Stimulated activated naive B cell treated with anti-CD40 and anti-IgM and Interleukin-4, amounts not matched to agents 10 μg/mL and 1 μg/mL and 100 μg/mL, for 72 hours (primary cell): ENCODE data around the gene MYO15B.

ENCODE experiments used
- ATAC-seq, 2 donors: fragments of 150-1000 bp; cut with Tn5 transposase; replicated peaks; 2 replicates each; pipeline ENCODE4 v1.10.0; 2021; ENCODE audit warnings: moderate library complexity in 1 of 2
- DNase-seq: peaks from one replicate; pipeline ENCODE4 v3.0.0; 2021
- H3K27ac Mint-ChIP-seq: one replicate; pipeline ENCODE4 v1.8.0; 2022; ENCODE audit warnings: mild to moderate bottlenecking, mixed read lengths
- H3K27me3 Mint-ChIP-seq, 2 donors: one replicate each; pipeline ENCODE4 v1.8.0; 2022; ENCODE audit warnings: mixed read lengths in 2 of 2
- H3K36me3 Mint-ChIP-seq, 2 donors: one replicate each; pipeline ENCODE4 v1.8.0; 2022; ENCODE audit warnings: mixed read lengths in 2 of 2, mild to moderate bottlenecking in 1 of 2
- H3K4me1 Mint-ChIP-seq, 2 donors: one replicate each; pipeline ENCODE4 v1.8.0; 2022; ENCODE audit warnings: mixed read lengths in 2 of 2, mild to moderate bottlenecking in 1 of 2
- H3K4me3 Mint-ChIP-seq, 2 donors: one replicate each; pipeline ENCODE4 v1.8.0; 2022; ENCODE audit warnings: mild to moderate bottlenecking in 2 of 2, mixed read lengths in 2 of 2, moderate library complexity in 1 of 2
- H3K9me3 Mint-ChIP-seq, 2 donors: one replicate each; pipeline ENCODE4 v1.8.0; 2022; ENCODE audit warnings: mixed read lengths in 2 of 2, mild to moderate bottlenecking in 1 of 2

Gene MYO15B

GRCh38 chr17:75595284-75595919, 7.8 kb downstream of the MYO15B start:
- Mint-ChIP-seq H3K4me1 (peaks cover 8 to 12% of the 10 kb centered on the region in 2 donors), H3K4me3 (no peak overlapping the region), H3K27me3 (no peaks in the 10 kb centered on the region), H3K27ac (no peak overlapping the region), H3K36me3 (peaks cover 0 to 5% of the 10 kb centered on the region in 2 donors), H3K9me3 (no peaks in the 10 kb centered on the region)
- no peak for DNase-seq
- no peak for ATAC-seq

DNA sequence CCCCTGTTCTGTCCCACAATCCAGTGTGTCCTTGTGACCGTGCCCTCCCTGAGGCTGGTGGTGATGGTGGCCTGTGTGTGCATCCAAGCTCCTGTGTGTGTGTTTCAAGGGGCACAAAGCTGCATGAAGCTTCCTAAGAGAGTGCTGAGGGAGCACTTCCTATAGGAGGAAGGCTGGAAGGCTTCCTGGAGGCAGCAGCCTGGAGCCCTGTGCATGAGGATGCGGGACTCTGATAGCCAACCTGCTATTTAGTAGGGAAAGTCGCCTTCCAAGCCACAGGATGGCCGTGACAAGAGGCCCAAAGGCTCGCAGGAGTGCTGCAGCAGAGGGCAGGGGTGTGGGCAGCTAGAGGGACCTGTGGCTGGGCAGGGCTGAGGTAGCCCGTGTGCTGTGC, 8.3 kb downstream of the MYO15B start:
- H3K27me3 Mint-ChIP-seq = no peaks in the 10 kb centered on the region
- no peaks in the 10 kb centered on the region for H3K9me3 Mint-ChIP-seq
- no peak overlapping the region for H3K4me3 Mint-ChIP-seq
- peaks cover 6% of the 10 kb centered on the region in 2 donors for H3K4me1 Mint-ChIP-seq
- no peak overlapping the region for H3K27ac Mint-ChIP-seq
- peaks cover 0 to 3% of the 10 kb centered on the region in 2 donors for H3K36me3 Mint-ChIP-seq
- DNase-seq (no peak), ATAC-seq (no peak)

- H3K9me3 Mint-ChIP-seq = no peaks in the 10 kb centered on the region
- peaks cover under 1 to 4% of the 10 kb centered on the region in 2 donors for H3K4me1 Mint-ChIP-seq
- DNase-seq (no peak), ATAC-seq (no peak)
- no peak overlapping the region for H3K4me3 Mint-ChIP-seq
- no peak overlapping the region for H3K27ac Mint-ChIP-seq
- H3K27me3 Mint-ChIP-seq = no peaks in the 10 kb centered on the region
- peaks cover 0 to 4% of the 10 kb centered on the region in 2 donors for H3K36me3 Mint-ChIP-seq
These were observed 8.9 kb downstream of the MYO15B start for GRCh38 chr17:75596320-75597087.

DNA sequence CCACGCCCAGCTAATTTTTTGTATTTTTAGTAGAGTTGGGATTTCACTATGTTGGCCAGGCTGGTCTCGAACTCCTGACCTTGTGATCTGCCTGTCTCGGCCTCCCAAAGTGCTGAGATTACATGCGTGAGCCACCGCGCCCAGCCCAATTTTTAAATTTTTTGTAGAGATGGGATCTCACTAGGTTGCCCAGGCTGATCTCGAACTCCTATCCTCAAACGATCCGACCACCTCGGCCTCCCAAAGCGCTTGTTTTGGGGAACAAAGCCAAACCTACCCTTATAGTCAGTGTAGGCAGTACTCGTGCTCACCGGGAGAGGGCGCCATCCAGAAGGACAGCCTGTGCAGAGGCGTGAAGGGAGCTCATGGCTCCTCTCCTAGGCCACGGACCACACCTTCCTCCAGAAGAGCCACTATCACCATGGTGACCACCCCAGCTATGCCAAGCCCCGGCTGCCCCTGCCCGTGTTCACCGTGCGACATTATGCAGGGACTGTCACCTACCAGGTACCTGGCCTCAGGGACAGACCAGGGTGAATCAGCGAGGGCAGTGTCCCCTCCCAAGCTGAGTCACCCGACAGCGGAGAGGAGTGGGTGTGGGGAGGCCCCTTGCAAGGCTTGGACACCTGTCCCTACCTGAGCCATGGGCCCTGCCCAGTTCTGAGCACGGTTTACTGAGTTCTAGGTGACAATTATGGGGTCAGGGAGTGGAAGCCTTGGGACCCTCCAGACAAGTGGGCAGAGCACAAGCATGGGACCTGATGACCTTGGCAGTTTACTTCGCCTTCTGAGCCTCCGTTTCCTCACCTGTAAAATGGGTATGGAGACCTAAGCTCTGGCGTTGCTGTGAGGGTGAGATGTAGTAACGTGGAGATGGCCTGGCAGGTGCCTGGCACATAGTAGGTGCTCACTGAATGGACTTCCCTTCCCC, 13.7 kb downstream of the MYO15B start:
- no peak overlapping the region for H3K4me3 Mint-ChIP-seq
- no peak for DNase-seq
- no peaks in the 10 kb centered on the region for H3K27me3 Mint-ChIP-seq
- peak overlapping the region; percentile 42 for H3K27ac Mint-ChIP-seq
- H3K9me3 Mint-ChIP-seq = no peaks in the 10 kb centered on the region
- H3K36me3 Mint-ChIP-seq = peaks cover 0 to 8% of the 10 kb centered on the region in 2 donors
- H3K4me1 Mint-ChIP-seq = peaks cover 0 to 6% of the 10 kb centered on the region in 2 donors
- ATAC-seq = peak; percentile 78 to 83

GRCh38 chr17:75602644-75603043, 15.0 kb downstream of the MYO15B start:
- DNase-seq (no peak), ATAC-seq (no peak)
- no peaks in the 10 kb centered on the region for H3K9me3 Mint-ChIP-seq
- no peak overlapping the region for H3K4me3 Mint-ChIP-seq
- H3K27me3 Mint-ChIP-seq = no peaks in the 10 kb centered on the region
- peaks cover 0 to 4% of the 10 kb centered on the region in 2 donors for H3K4me1 Mint-ChIP-seq
- H3K27ac Mint-ChIP-seq = no peak overlapping the region
- H3K36me3 Mint-ChIP-seq = peaks cover 0 to 8% of the 10 kb centered on the region in 2 donors

- no peak for ATAC-seq
- peaks cover 0 to 4% of the 10 kb centered on the region in 2 donors for H3K4me1 Mint-ChIP-seq
- H3K9me3 Mint-ChIP-seq = no peaks in the 10 kb centered on the region
- H3K4me3 Mint-ChIP-seq = no peak overlapping the region
- peak overlapping the region; percentile 6 for H3K27ac Mint-ChIP-seq
- H3K27me3 Mint-ChIP-seq = no peaks in the 10 kb centered on the region
- no peak for DNase-seq
- H3K36me3 Mint-ChIP-seq = peaks cover 0 to 8% of the 10 kb centered on the region in 2 donors
These were observed 15.5 kb downstream of the MYO15B start for GRCh38 chr17:75603123-75603522.

DNA sequence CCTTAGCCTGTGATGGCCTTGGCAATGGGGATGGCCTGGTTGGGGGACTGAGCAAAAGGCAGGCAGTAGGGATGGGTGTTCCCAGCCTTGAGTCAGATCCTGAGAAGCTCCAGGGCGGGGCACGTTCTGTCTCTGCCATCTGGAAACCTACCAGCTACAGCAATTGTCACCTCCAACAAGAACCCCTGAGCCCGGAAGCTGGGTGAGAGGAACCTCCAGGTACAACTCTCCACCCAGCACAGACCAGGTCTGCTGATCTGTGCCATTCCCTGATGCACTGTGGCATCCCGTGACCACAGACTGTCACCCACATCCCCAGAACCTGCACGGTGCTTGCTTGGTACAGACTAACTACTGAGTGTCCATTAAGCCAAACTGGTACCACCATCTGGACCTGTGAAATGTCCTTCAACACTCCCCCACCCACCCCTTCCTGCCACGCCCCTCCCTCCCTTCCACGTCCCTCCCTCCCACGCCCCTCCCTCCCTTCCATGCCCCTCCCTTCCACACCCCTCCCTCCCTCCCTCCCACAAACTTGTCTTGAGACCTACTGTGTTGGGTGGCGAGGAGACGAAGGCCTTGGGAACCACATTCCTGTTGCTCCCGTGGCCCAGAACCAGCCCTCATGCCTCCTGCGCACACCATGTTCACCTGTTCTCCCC, 16.6 kb downstream of the MYO15B start:
- ATAC-seq (no peak), DNase-seq (no peak)
- peaks cover 0 to 8% of the 10 kb centered on the region in 2 donors for H3K36me3 Mint-ChIP-seq
- H3K4me3 Mint-ChIP-seq = no peak overlapping the region
- peaks cover 0 to 4% of the 10 kb centered on the region in 2 donors for H3K4me1 Mint-ChIP-seq
- no peaks in the 10 kb centered on the region for H3K27me3 Mint-ChIP-seq
- no peaks in the 10 kb centered on the region for H3K9me3 Mint-ChIP-seq
- H3K27ac Mint-ChIP-seq = peak overlapping the region; percentile 51

DNA sequence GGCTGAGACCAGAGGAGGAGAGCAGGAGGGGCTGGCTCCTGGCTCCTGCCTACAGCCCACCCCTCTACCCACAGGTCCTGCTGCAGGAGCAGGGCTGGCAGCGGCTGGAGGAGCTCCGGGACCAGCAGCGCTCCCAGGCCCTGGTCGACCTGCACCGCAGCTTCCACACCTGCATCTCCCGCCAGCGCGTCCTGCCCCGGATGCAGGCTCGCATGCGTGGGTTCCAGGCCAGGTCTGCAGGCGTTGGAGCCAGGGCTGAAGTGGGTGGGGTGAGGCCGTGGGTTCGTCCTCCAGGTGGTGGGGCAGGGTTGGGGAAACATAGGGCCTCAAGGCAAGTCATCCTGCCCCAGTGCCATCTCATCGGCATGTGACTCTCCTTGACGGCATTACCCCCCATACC, 18.2 kb downstream of the MYO15B start:
- no peak overlapping the region for H3K4me3 Mint-ChIP-seq
- H3K9me3 Mint-ChIP-seq = no peaks in the 10 kb centered on the region
- no peaks in the 10 kb centered on the region for H3K27me3 Mint-ChIP-seq
- no peak for ATAC-seq
- no peak for DNase-seq
- peaks cover 7 to 9% of the 10 kb centered on the region in 2 donors for H3K4me1 Mint-ChIP-seq
- H3K27ac Mint-ChIP-seq = no peak overlapping the region
- peaks cover 0 to 12% of the 10 kb centered on the region in 2 donors for H3K36me3 Mint-ChIP-seq

- Mint-ChIP-seq H3K27ac (no peak overlapping the region), H3K9me3 (no peaks in the 10 kb centered on the region)
These were observed 19.5 kb downstream of the MYO15B start for GRCh38 chr17:75607086-75607485.

DNA sequence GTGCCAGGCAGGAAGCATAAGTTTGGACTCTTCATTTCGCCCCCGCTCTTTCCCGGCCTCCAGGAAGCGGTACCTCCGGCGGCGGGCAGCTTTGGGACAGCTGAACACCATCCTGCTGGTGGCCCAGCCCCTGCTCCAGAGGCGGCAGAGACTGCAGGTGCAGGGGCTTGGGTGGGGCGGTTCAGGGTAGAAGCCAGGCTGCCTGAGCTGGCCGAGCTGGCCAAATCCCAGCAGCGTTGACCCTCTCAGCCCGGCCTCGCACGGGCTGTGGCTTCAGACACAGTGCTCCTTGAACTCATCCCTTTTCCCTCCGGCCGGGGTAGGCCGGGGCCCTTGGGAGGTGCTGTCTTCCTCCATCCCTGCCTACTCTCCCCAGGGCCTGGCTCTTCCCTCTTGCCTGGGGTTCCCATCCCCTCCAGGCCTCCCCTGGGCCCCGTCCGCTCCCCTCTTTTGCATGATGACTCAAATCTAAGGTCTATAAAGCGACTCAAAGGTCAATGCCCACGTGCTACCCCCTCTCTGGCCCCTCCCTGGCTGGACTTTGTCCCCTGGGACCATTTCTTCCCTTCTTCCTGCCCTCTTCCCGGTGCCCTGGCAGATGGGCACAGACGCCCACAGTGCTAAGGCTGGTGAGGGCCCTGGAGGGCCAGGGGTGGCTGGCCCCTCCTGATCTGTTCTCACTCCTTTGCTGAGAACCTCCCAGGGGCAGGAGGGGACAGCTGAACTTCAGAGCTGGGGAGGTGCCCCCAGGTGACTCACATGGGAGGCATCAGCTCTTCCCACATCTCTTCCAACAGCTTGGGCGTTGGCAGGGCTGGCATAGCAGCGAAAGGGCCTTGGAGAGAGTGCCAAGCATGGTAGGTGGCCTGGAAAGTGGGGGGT, 22.7 kb downstream of the MYO15B start:
- DNase-seq (no peak), ATAC-seq (peak in 1 of 2 donors; percentile 50)
- Mint-ChIP-seq H3K4me3 (no peak overlapping the region), H3K4me1 (peaks cover 5 to 7% of the 10 kb centered on the region in 2 donors), H3K9me3 (no peaks in the 10 kb centered on the region), H3K27me3 (no peaks in the 10 kb centered on the region), H3K27ac (no peak overlapping the region), H3K36me3 (peaks cover 2 to 11% of the 10 kb centered on the region in 2 donors)

More at GRCh38 chr17:75607086-75607485, 19.5 kb downstream of the MYO15B start:
- peaks cover 6 to 7% of the 10 kb centered on the region in 2 donors for H3K4me1 Mint-ChIP-seq
- no peak for DNase-seq
- no peak overlapping the region for H3K4me3 Mint-ChIP-seq
- H3K36me3 Mint-ChIP-seq = peaks cover 2 to 12% of the 10 kb centered on the region in 2 donors
- H3K27me3 Mint-ChIP-seq = no peaks in the 10 kb centered on the region
- no peak for ATAC-seq

- Mint-ChIP-seq H3K4me3 (no peak overlapping the region), H3K27me3 (no peaks in the 10 kb centered on the region), H3K4me1 (peaks cover 5 to 7% of the 10 kb centered on the region in 2 donors), H3K27ac (peak overlapping the region; percentile 62), H3K36me3 (peaks cover 6 to 13% of the 10 kb centered on the region in 2 donors), H3K9me3 (no peaks in the 10 kb centered on the region)
- DNase-seq (no peak), ATAC-seq (no peak)
These were observed 24.3 kb downstream of the MYO15B start for GRCh38 chr17:75611851-75612429.

DNA sequence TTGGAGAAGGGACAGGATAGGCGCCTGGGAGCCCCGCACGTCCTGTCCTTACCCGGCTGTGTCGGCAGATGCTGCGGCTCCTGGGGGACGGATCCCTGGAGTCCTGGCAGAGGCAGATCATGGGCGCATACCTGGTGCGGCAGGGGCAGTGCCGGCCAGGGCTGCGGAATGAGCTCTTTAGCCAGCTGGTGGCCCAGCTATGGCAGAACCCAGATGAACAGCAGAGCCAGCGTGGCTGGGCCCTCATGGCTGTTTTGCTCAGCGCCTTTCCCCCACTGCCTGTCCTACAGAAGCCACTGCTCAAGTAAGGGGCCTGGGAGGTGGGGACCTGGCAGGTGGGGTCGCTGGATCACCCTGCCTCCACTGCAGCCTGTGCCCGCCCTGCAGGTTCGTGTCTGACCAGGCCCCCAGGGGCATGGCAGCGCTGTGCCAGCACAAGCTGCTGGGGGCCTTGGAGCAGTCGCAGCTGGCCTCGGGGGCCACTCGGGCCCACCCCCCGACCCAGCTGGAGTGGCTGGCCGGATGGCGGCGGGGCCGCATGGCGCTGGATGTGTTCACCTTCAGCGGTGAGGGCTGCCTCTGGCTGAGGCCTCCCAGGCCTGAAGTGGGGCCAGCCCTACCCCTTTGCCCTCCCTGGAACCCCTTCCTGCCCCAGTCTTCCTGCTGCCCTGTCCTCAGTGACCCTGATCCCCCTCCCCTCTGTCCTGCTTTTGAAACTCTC, 25.5 kb downstream of the MYO15B start:
- Mint-ChIP-seq H3K9me3 (no peaks in the 10 kb centered on the region), H3K27ac (no peak overlapping the region)

More for the DNA sequence above, 25.5 kb downstream of the MYO15B start:
- no peak for ATAC-seq
- Mint-ChIP-seq H3K4me3 (no peak overlapping the region), H3K36me3 (peaks cover 10 to 19% of the 10 kb centered on the region in 2 donors), H3K27me3 (no peaks in the 10 kb centered on the region), H3K4me1 (peaks cover 5 to 7% of the 10 kb centered on the region in 2 donors)
- DNase-seq = no peak
